K562 (cell line): ENCODE data around the gene ETV2. TPM values are rescaled to one million over a fixed set of nuclear protein-coding genes. Genes with fewer than 3 reads are reported as not detected.

Experiments
- BACH1 ChIP-seq: fragments of 200-800 bp; sonication (Bioruptor generic); IDR thresholded peaks from 2 replicates; pipeline ENCODE4 v1.6.1; 2016; ENCODE audit warnings: missing genetic modification characterization, missing compliant biosample characterization
- BRCA1 ChIP-seq, 2 experiments: fragments of 450-650 bp in 1 of 2; sonication (generic) in 1 of 2; formaldehyde crosslinking in 1 of 2; IDR thresholded peaks; 2 replicates each; pipeline versions ENCODE4 v1.5.0 to v1.6.1; 2017 to 2020; ENCODE audit warnings: mild to moderate bottlenecking in 1 of 2, missing genetic modification reagents in 1 of 2
- C11orf30 ChIP-seq: fragments of 450-650 bp; IDR thresholded peaks from 2 replicates; pipeline ENCODE4 v1.6.1; 2016; ENCODE audit warnings: low read depth, mild to moderate bottlenecking
- HMGN3 ChIP-seq: IDR thresholded peaks from 2 replicates; pipeline ENCODE4 v1.6.1; 2011; ENCODE audit warnings: borderline replicate concordance, low read depth, mild to moderate bottlenecking, mixed read lengths, low read length; ENCODE audit not compliant: insufficient read length; ENCODE audit errors: extremely low read depth
- PCBP1 ChIP-seq: fragments of 200-400 bp; formaldehyde crosslinking; IDR thresholded peaks from 2 replicates; pipeline ENCODE4 v1.6.1; 2018; ENCODE audit warnings: mild to moderate bottlenecking, low read depth, low read length; ENCODE audit not compliant: poor library complexity, severe bottlenecking
- PREB ChIP-seq: sonication (generic); formaldehyde crosslinking; IDR thresholded peaks from 2 replicates; pipeline ENCODE4 v1.8.1; 2023; ENCODE audit warnings: mild to moderate bottlenecking, missing genetic modification reagents
- PURB ChIP-seq: sonication (generic); formaldehyde crosslinking; IDR thresholded peaks from 2 replicates; pipeline ENCODE4 v1.9.0; 2021; ENCODE audit warnings: low read depth, mild to moderate bottlenecking, missing genetic modification reagents
- ZBTB26 ChIP-seq: fragments of 450-650 bp; formaldehyde crosslinking; IDR thresholded peaks from 2 replicates; pipeline ENCODE4 v1.4.0; 2022; ENCODE audit warnings: missing genetic modification characterization
- ZKSCAN1 ChIP-seq: fragments of 150-350 bp; IDR thresholded peaks from 2 replicates; pipeline ENCODE4 v1.6.1; 2016; ENCODE audit warnings: low read depth, low read length
- ZNF121 ChIP-seq: sonication (generic); formaldehyde crosslinking; conservative IDR thresholded peaks from 2 replicates; pipeline ENCODE4 v1.8.0; 2022; ENCODE audit warnings: missing genetic modification reagents
- ZNF239 ChIP-seq: fragments of 250-450 bp; sonication (Bioruptor Pico); IDR thresholded peaks from 2 replicates; pipeline ENCODE4 v1.4.0; 2020; ENCODE audit warnings: mild to moderate bottlenecking
- ZNF740 ChIP-seq, 3 experiments: fragments of 200-800 bp in 1 of 3; sonication (Bioruptor generic) in 1 of 3; sonication (generic) in 1 of 3; formaldehyde crosslinking in 1 of 3; IDR thresholded peaks; 2 replicates each; pipeline versions ENCODE4 v1.6.1 to v1.8.0; 2016 to 2022; ENCODE audit warnings: mild to moderate bottlenecking in 2 of 3, missing compliant biosample characterization in 2 of 3, missing genetic modification characterization in 2 of 3, missing genetic modification reagents in 1 of 3
- ZNF766 ChIP-seq: fragments of 200-800 bp; sonication (Bioruptor generic); conservative IDR thresholded peaks from 2 replicates; pipeline ENCODE4 v1.6.1; 2016; ENCODE audit warnings: missing genetic modification characterization, missing compliant biosample characterization
- polyA plus RNA-seq, 8 experiments: library from polyadenylated mRNA; depleted of rRNA in 4 of 8; stranded (reverse) in 5 of 8; unstranded in 3 of 8; fragments of >200 nt; fragmentation: Nextera tagmentation in 2 of 8; fragmentation: Illumina TruSeq in 1 of 8; extraction: Ambion mirVana in 2 of 8; extraction: Trizol in 1 of 8; gene quantifications; 2 replicates each; pipeline versions ENCODE4 v1.2.1 to v1.2.3, GENCODE V29; 2011 to 2014; ENCODE audit warnings: inconsistent platforms in 1 of 8, missing spikeins in 1 of 8
- total RNA-seq, 7 experiments: library from RNA; depleted of rRNA in 6 of 7; stranded (reverse); fragments of >200 nt in 6 of 7; fragmentation: Illumina TruSeq in 2 of 7; extraction: Trizol in 2 of 7; gene quantifications; 2 replicates each; pipeline versions ENCODE4 v1.2.1 to v1.2.3, GENCODE V29; 2011 to 2021; ENCODE audit warnings: low replicate concordance in 1 of 7

The ETV2 gene
- total and polyA plus RNA-seq, 9 of the 15 experiments (the other 6 are each of a cell fraction or from before 2014, with no cell fraction given), result 0.11 to 3.7 (median 0.55) TPM

- TF ChIP-seq ZNF740 (CRISPR knock-in tag; IDR thresholded peaks at IDR 0.05), result no peak
- TF ChIP-seq ZNF740 (tag; IDR thresholded peaks at IDR 0.05), result no peak
- no peak for TF ChIP-seq BACH1 (tag)
- no peak for TF ChIP-seq PCBP1
- no peak for TF ChIP-seq PURB (CRISPR knock-in tag)
- no peak for TF ChIP-seq PREB
- TF ChIP-seq ZNF239 (CRISPR knock-in tag), result no peak
- no peak for TF ChIP-seq ZNF766 (CRISPR knock-in tag)
- no peak for TF ChIP-seq HMGN3
- no peak for TF ChIP-seq BRCA1 (IDR thresholded peaks at IDR 0.05)
- no peak for TF ChIP-seq BRCA1 (CRISPR knock-in tag; IDR thresholded peaks at IDR 0.05)
- no peak for TF ChIP-seq ZKSCAN1
- TF ChIP-seq ZNF121 (CRISPR knock-in tag), result no peak
- no peak for TF ChIP-seq ZBTB26
- TF ChIP-seq C11orf30, result no peak
- TF ChIP-seq, all 486 proteins: peak for 0
Measured at GRCh38 chr19:35621708-35622107, 19.8 kb upstream of the ETV2 start (continued).
